ENCODE measurements around the gene TRMT44. TPM values are rescaled to one million over a fixed set of nuclear protein-coding genes. Genes with fewer than 3 reads are reported as not detected.
"Not testable (repeated sequence)": the region's sequence is repeated elsewhere in the genome, so short reads cannot be mapped to it uniquely, and the experiment has no call there.

The TRMT44 gene
- total and polyA plus RNA-seq, 12 donors = 4.5 to 10.2 (median 7.9) TPM

DNA sequence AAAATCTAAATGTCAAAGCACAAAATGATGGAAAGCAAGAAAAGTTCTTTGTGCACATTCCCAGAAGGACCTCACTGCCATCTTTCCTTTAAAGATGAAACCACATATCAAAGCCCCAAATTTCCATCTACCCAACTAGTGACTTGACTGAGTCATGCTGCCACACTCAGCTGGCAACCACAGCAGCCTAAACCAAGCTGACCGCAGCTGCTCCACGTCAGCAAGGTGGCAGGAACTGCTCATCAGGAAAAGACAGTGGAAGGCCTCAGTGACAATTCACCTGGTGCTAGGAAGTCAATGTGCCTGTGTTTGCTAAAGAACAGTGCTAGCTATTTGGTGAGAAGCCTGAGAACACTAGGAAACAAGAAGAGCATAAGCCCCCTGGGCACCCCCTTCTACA is 26.2 kb upstream of the TRMT44 start:
- Histone ChIP-seq H3K9me3 (no peaks in the 10 kb centered on the region), H3K4me3 (no peak overlapping the region), H3K36me3 (peaks cover 0 to 56% (median 19%) of the 10 kb centered on the region in 9 donors), H3K4me1 (peaks cover 0 to 19% (median 11%) of the 10 kb centered on the region in 9 donors), H3K27ac (no peak overlapping the region), H3K27me3 (no peaks in the 10 kb centered on the region)
- DNase-seq = no peak
- ATAC-seq = no peak
- intact Hi-C loops (cut with DNase I) = no loop called here
- TF ChIP-seq, protein P1, sequence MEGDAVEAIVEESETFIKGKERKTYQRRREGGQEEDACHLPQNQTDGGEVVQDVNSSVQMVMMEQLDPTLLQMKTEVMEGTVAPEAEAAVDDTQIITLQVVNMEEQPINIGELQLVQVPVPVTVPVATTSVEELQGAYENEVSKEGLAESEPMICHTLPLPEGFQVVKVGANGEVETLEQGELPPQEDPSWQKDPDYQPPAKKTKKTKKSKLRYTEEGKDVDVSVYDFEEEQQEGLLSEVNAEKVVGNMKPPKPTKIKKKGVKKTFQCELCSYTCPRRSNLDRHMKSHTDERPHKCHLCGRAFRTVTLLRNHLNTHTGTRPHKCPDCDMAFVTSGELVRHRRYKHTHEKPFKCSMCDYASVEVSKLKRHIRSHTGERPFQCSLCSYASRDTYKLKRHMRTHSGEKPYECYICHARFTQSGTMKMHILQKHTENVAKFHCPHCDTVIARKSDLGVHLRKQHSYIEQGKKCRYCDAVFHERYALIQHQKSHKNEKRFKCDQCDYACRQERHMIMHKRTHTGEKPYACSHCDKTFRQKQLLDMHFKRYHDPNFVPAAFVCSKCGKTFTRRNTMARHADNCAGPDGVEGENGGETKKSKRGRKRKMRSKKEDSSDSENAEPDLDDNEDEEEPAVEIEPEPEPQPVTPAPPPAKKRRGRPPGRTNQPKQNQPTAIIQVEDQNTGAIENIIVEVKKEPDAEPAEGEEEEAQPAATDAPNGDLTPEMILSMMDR (IDR thresholded peaks at IDR 0.05) = no peak
- WGBS, 2 donors = 83 to 87% methylated on average over 2 of the region's 2 CpGs

DNA sequence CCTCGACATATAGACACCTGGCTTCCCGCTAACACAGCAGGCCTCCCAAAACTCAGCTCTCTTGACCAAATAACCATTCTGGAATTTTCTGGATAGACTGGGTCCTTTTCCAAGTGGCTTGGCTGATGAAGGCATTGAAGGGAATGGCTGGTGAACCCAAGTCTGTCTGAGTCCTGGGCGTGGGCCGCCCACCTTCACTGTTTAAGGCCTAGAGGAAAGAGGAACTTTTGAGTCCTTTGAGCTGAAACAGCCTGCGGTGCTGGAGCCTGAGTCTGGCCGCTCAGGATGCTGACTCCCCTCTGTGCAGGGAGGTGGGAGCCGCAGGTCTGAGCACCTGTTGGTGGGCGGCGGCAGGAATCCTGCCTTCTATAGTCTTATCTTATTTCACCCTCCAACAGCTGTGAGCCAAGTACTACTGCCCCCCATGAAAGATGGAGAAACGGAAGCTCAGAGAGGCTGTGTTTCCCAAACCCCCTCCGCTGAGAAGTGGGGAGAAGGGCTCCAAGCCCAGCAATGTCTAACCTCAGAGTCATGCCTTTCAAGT is 23.4 kb upstream of the TRMT44 start:
- ATAC-seq (peak in 1 of 8 donors; percentile 36), DNase-seq (no peak)
- intact Hi-C loops (cut with DNase I) = no loop called here
- Histone ChIP-seq H3K4me1 (peaks cover 0 to 14% (median 4%) of the 10 kb centered on the region in 9 donors), H3K4me3 (no peak overlapping the region), H3K27me3 (no peaks in the 10 kb centered on the region), H3K36me3 (peaks cover 0 to 45% (median 19%) of the 10 kb centered on the region in 9 donors), H3K9me3 (no peaks in the 10 kb centered on the region), H3K27ac (no peak overlapping the region)
- 83 to 92% methylated on average over 11 of the region's 11 CpGs for WGBS, 2 donors
- TF ChIP-seq, protein P1 (IDR thresholded peaks at IDR 0.05) = no peak

- TF ChIP-seq, protein P1 (IDR thresholded peaks at IDR 0.05) = no peak
- intact Hi-C loops (cut with DNase I) = no loop called here
- DNase-seq (no peak), ATAC-seq (peak; percentile 33 to 90 (median 76))
- Histone ChIP-seq H3K27me3 (no peaks in the 10 kb centered on the region), H3K4me1 (peaks cover 0 to 21% (median 12%) of the 10 kb centered on the region in 9 donors), H3K27ac (peak overlapping the region; percentile 26 to 75 (median 42)), H3K36me3 (peaks cover 0 to 35% (median 11%) of the 10 kb centered on the region in 9 donors), H3K9me3 (no peaks in the 10 kb centered on the region), H3K4me3 (no peak overlapping the region)
- WGBS, 2 donors = 69 to 81% methylated on average over 12 of the region's 12 CpGs
Observed at GRCh38 chr4:8419222-8420041, 21.1 kb upstream of the TRMT44 start.

GRCh38 chr4:8420151-8420550 is 20.4 kb upstream of the TRMT44 start:
- DNase-seq; ATAC-seq; H3K4me3 ChIP-seq; H3K9me3 ChIP-seq; H3K27me3 ChIP-seq; intact Hi-C loops (cut with DNase I): not testable (repeated sequence)
- Histone ChIP-seq H3K4me1 (peaks cover 0 to 28% (median 13%) of the 10 kb centered on the region in 9 donors), H3K27ac (peak overlapping the region in 5 of 10 donors; percentile 26 to 75 (median 31)), H3K36me3 (peaks cover 0 to 32% (median 5%) of the 10 kb centered on the region in 9 donors)
